DND-41 (cell line): ENCODE results near the gene BMPR1A.

Source experiments
- ATAC-seq: fragments of 200-7000 bp; cut with Tn5 transposase; 3 replicates; pipeline ENCODE4 v1.9.1; 2021; ENCODE audit warnings: low read depth; ENCODE audit not compliant: insufficient read depth
- DNase-seq: peaks from one replicate; pipeline ENCODE4 v3.0.0-alpha.2; 2020
- H2AFZ ChIP-seq: 2 replicates; pipeline ENCODE4 v1.6.0; 2012; ENCODE audit warnings: low read depth, low read length
- H3K27ac ChIP-seq: 2 replicates; pipeline ENCODE4 v1.5.1; 2012; ENCODE audit warnings: low read length, inconsistent platforms
- H3K27me3 ChIP-seq: fragments of 200-600 bp; sonication (generic); 2 replicates; pipeline ENCODE4 v1.6.0; 2012; ENCODE audit warnings: low read length, mild to moderate bottlenecking, inconsistent platforms; ENCODE audit not compliant: insufficient read depth, poor library complexity
- H3K36me3 ChIP-seq: 2 replicates; pipeline ENCODE4 v1.5.1; 2012; ENCODE audit warnings: low read length, inconsistent platforms; ENCODE audit not compliant: insufficient read depth
- H3K4me1 ChIP-seq: 2 replicates; pipeline ENCODE4 v1.5.1; 2012; ENCODE audit warnings: mild to moderate bottlenecking, low read length; ENCODE audit not compliant: insufficient read depth
- H3K4me2 ChIP-seq: 2 replicates; pipeline ENCODE4 v1.6.0; 2012; ENCODE audit warnings: mild to moderate bottlenecking, moderate library complexity, low read length, inconsistent platforms; ENCODE audit not compliant: insufficient read depth
- H3K4me3 ChIP-seq, 2 experiments: fragments of 200-600 bp in 1 of 2; shearing (Covaris generic) in 1 of 2; 2 replicates each; pipeline ENCODE4 v1.5.1; 2012 to 2016; ENCODE audit warnings: inconsistent platforms in 2 of 2, low read length in 2 of 2, mild to moderate bottlenecking in 2 of 2, low read depth in 1 of 2, moderate library complexity in 1 of 2
- H3K79me2 ChIP-seq: 2 replicates; pipeline ENCODE4 v1.6.0; 2012; ENCODE audit warnings: low read length, inconsistent platforms; ENCODE audit not compliant: insufficient read depth
- H3K9ac ChIP-seq: 2 replicates; pipeline ENCODE4 v1.6.0; 2012; ENCODE audit warnings: low read depth, mild to moderate bottlenecking, inconsistent platforms, low read length, moderate library complexity
- H3K9me3 ChIP-seq: 2 replicates; pipeline ENCODE4 v1.5.1; 2012; ENCODE audit warnings: low read length, moderate library complexity, mild to moderate bottlenecking, inconsistent platforms; ENCODE audit not compliant: insufficient read depth, severe bottlenecking
- H4K20me1 ChIP-seq: 2 replicates; pipeline ENCODE4 v1.6.0; 2012; ENCODE audit warnings: low read length; ENCODE audit not compliant: insufficient read depth
- EZH2 ChIP-seq: IDR thresholded peaks from 3 replicates; pipeline ENCODE4 v1.6.1; 2012; ENCODE audit warnings: borderline replicate concordance, low read depth, mild to moderate bottlenecking, moderate library complexity, low read length, inconsistent platforms; ENCODE audit not compliant: severe bottlenecking
- TF ChIP-seq, protein P1 (sequence below): IDR thresholded peaks from 2 replicates; pipeline ENCODE4 v1.5.1; 2012; ENCODE audit warnings: borderline replicate concordance, low read length, moderate library complexity, mild to moderate bottlenecking; ENCODE audit not compliant: poor library complexity, severe bottlenecking; ENCODE audit errors: extremely low read depth

The BMPR1A gene

DNA sequence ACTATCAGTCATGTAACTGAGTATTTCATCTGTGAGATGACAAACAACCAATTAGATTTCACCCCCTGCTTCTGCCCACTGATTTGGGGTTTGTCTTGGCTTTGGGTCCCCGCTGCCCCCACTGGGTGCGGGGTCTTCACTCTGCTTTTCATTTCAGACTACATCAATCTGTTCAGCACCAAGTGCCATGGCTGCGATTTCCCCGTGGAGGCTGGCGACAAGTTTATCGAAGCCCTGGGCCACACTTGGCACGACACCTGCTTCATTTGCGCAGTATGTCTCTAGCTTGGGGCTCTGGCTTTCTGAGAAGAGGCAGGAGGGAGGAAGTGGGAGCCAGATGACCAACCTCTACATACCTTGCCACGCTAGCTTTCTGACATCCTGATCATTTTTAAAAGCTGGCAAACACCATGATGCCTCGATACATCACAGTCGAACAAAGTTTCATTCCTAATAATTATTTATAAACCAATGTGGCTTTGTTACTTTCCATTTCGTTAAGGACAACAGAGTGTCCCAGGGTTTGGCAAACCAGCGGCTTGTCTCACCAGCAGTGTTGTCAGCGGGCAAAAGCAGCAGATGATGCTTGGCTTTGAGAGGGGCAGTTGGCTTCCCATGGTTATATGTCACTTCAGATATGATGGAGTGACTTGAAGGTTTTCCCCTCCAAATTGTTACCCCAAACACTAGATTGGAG lies 30.3 kb upstream of the BMPR1A start:
- Histone ChIP-seq H4K20me1 (no peaks in the 10 kb centered on the region), H3K27me3 (peaks cover 8% of the 10 kb centered on the region), H3K4me3 (no peak overlapping the region), H3K9me3 (no peaks in the 10 kb centered on the region), H3K9ac (no peak overlapping the region), H3K36me3 (no peaks in the 10 kb centered on the region), H3K27ac (no peak overlapping the region), H3K79me2 (no peaks in the 10 kb centered on the region), H3K4me1 (no peaks in the 10 kb centered on the region), H3K4me2 (no peak overlapping the region), H2AFZ (no peak overlapping the region)
- no peak for TF ChIP-seq EZH2
- TF ChIP-seq, protein P1, sequence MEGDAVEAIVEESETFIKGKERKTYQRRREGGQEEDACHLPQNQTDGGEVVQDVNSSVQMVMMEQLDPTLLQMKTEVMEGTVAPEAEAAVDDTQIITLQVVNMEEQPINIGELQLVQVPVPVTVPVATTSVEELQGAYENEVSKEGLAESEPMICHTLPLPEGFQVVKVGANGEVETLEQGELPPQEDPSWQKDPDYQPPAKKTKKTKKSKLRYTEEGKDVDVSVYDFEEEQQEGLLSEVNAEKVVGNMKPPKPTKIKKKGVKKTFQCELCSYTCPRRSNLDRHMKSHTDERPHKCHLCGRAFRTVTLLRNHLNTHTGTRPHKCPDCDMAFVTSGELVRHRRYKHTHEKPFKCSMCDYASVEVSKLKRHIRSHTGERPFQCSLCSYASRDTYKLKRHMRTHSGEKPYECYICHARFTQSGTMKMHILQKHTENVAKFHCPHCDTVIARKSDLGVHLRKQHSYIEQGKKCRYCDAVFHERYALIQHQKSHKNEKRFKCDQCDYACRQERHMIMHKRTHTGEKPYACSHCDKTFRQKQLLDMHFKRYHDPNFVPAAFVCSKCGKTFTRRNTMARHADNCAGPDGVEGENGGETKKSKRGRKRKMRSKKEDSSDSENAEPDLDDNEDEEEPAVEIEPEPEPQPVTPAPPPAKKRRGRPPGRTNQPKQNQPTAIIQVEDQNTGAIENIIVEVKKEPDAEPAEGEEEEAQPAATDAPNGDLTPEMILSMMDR, result no peak
- ATAC-seq (no peak), DNase-seq (no peak)

DNA sequence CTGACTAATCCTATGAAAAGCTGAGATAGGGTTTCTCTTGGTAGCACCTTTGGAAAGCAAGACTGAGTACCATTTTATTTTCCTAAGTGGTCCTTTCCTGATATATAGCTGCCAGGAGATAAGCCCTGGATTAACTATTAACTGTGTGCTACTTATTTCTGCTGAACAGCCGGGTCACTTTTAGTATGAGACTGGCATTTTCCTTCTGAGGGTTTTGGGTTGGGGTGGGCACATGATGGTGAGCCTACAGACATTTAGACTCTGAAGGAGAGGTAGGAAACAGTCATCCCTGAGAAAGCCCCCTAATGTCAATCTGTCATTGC lies 29.8 kb upstream of the BMPR1A start:
- TF ChIP-seq, protein P1, result no peak
- no peak for TF ChIP-seq EZH2
- no peak for DNase-seq
- Histone ChIP-seq H3K79me2 (no peaks in the 10 kb centered on the region), H3K27me3 (peaks cover 6% of the 10 kb centered on the region), H3K4me3 (no peak overlapping the region), H4K20me1 (no peaks in the 10 kb centered on the region), H3K36me3 (no peaks in the 10 kb centered on the region), H3K27ac (no peak overlapping the region), H3K4me2 (no peak overlapping the region), H3K9me3 (no peaks in the 10 kb centered on the region), H2AFZ (no peak overlapping the region), H3K9ac (no peak overlapping the region), H3K4me1 (no peaks in the 10 kb centered on the region)
- no peak for ATAC-seq

DNA sequence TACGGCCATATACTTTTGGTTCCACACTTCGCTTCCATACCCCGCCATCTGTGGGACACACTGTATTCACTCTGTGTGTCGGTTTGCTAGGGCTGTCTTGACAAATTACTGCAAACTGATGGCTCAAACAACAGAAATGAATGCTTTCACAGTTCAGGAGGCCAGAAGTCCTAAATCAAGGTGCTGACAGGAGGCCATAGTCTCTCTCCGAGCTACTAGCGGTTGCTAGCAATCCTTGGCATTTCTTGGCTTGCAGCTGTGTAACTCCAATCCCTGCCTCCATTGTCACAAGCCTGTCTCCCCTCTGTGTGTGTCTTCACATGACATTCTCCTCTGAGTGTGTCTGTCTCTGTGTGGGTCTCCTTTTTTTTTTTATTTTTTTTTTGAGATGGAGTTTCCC lies 28.9 kb upstream of the BMPR1A start:
- no peak overlapping the region for H3K4me2 ChIP-seq

More for the DNA sequence above, 28.9 kb upstream of the BMPR1A start:
- H3K9me3 ChIP-seq, result no peaks in the 10 kb centered on the region
- H3K27ac ChIP-seq, result no peak overlapping the region
- no peaks in the 10 kb centered on the region for H3K4me1 ChIP-seq
- no peak for TF ChIP-seq EZH2
- TF ChIP-seq, protein P1, result no peak
- H3K36me3 ChIP-seq, result no peaks in the 10 kb centered on the region
- no peak overlapping the region for H3K4me3 ChIP-seq
- DNase-seq (no peak), ATAC-seq (no peak)
- no peak overlapping the region for H3K9ac ChIP-seq
- H3K27me3 ChIP-seq, result peaks cover 6% of the 10 kb centered on the region
- no peak overlapping the region for H2AFZ ChIP-seq
- H4K20me1 ChIP-seq, result no peaks in the 10 kb centered on the region
- no peaks in the 10 kb centered on the region for H3K79me2 ChIP-seq
